WTC11 (cell line): ENCODE data around the gene SYNGR1. TPM values are rescaled to one million over a fixed set of nuclear protein-coding genes. Genes with fewer than 3 reads are reported as not detected.

Source experiments
- ATAC-seq: fragments of 200-7000 bp; cut with Tn5 transposase; 2 replicates; pipeline ENCODE4 v1.10.0; 2021; ENCODE audit warnings: mild to moderate bottlenecking, moderate library complexity
- CTCF ChIA-PET: fragments of 300-600 bp; sonication (Branson Sonifier 250); formaldehyde crosslinking; loops from one replicate; lab custom pipeline; 2021; ENCODE audit warnings: antibody characterized with exemption; lab: Charles Lee
- POLR2A ChIA-PET: fragments of 350-600 bp; sonication (Branson Sonifier 250); formaldehyde crosslinking; loops from one replicate; lab custom pipeline; 2021; ENCODE audit warnings: antibody characterized with exemption; lab: Charles Lee
- DNase-seq: peaks from one replicate; pipeline ENCODE4 v3.0.0; 2021; ENCODE audit warnings: low spot score
- H3K27ac Mint-ChIP-seq: 2 replicates; pipeline ENCODE4 v1.8.0; 2021; ENCODE audit warnings: mixed read lengths
- H3K27me3 Mint-ChIP-seq: 2 replicates; pipeline ENCODE4 v1.8.0; 2021; ENCODE audit warnings: low read depth, mild to moderate bottlenecking, moderate library complexity, mixed read lengths
- H3K36me3 Mint-ChIP-seq: 2 replicates; pipeline ENCODE4 v1.8.0; 2021; ENCODE audit warnings: mixed read lengths
- H3K4me1 Mint-ChIP-seq: 2 replicates; pipeline ENCODE4 v1.8.0; 2022; ENCODE audit warnings: mixed read lengths
- H3K4me3 Mint-ChIP-seq: 2 replicates; pipeline ENCODE4 v1.8.0; 2021; ENCODE audit warnings: mild to moderate bottlenecking, moderate library complexity, mixed read lengths
- H3K9me3 Mint-ChIP-seq: 2 replicates; pipeline ENCODE4 v1.8.0; 2021; ENCODE audit warnings: mixed read lengths
- AR ChIP-seq: fragments of 250-450 bp; sonication (Bioruptor Pico); IDR thresholded peaks from 2 replicates; pipeline ENCODE4 v1.9.0; 2021; ENCODE audit warnings: mild to moderate bottlenecking
- ARID4B ChIP-seq: sonication (generic); formaldehyde crosslinking; IDR thresholded peaks from 2 replicates; pipeline ENCODE4 v1.8.0; 2023; ENCODE audit warnings: missing genetic modification reagents, mild to moderate bottlenecking, borderline replicate concordance
- CDX4 ChIP-seq: fragments of 250-450 bp; sonication (Bioruptor Pico); IDR thresholded peaks from 2 replicates; pipeline ENCODE4 v1.9.0; 2021; ENCODE audit warnings: moderate library complexity, mild to moderate bottlenecking, inconsistent platforms, borderline replicate concordance
- ESRRA ChIP-seq: sonication (generic); formaldehyde crosslinking; IDR thresholded peaks from 2 replicates; pipeline ENCODE4 v1.8.1; 2022; ENCODE audit warnings: mild to moderate bottlenecking, missing genetic modification reagents, borderline replicate concordance
- FOXP1 ChIP-seq: sonication (generic); formaldehyde crosslinking; IDR thresholded peaks from 2 replicates; pipeline ENCODE4 v1.8.0; 2022; ENCODE audit warnings: missing genetic modification reagents, mild to moderate bottlenecking, moderate library complexity, borderline replicate concordance
- GRHL2 ChIP-seq: fragments of 250-450 bp; sonication (Bioruptor Pico); IDR thresholded peaks from 2 replicates; pipeline ENCODE4 v1.8.0; 2022; ENCODE audit warnings: mild to moderate bottlenecking, moderate library complexity; ENCODE audit not compliant: insufficient replicate concordance, severe bottlenecking
- HMGA2 ChIP-seq: fragments of 250-450 bp; sonication (Bioruptor Pico); IDR thresholded peaks from 2 replicates; pipeline ENCODE4 v1.4.0; 2021; ENCODE audit warnings: mild to moderate bottlenecking, moderate library complexity
- KAT7 ChIP-seq: sonication (generic); formaldehyde crosslinking; IDR thresholded peaks from 2 replicates; pipeline ENCODE4 v1.8.1; 2023; ENCODE audit warnings: missing genetic modification reagents, mild to moderate bottlenecking, borderline replicate concordance
- MYBL2 ChIP-seq: sonication (generic); formaldehyde crosslinking; IDR thresholded peaks from 2 replicates; pipeline ENCODE4 v1.8.1; 2023; ENCODE audit warnings: mild to moderate bottlenecking, moderate library complexity, missing genetic modification reagents
- NR2C2 ChIP-seq: sonication (generic); formaldehyde crosslinking; IDR thresholded peaks from 2 replicates; pipeline ENCODE4 v1.8.0; 2022; ENCODE audit warnings: mild to moderate bottlenecking, missing genetic modification reagents
- OVOL2 ChIP-seq: fragments of 250-450 bp; sonication (Bioruptor Pico); IDR thresholded peaks from 2 replicates; pipeline ENCODE4 v1.9.0; 2021; ENCODE audit warnings: mild to moderate bottlenecking, borderline replicate concordance
- PRRX2 ChIP-seq: fragments of 250-450 bp; sonication (Bioruptor Pico); IDR thresholded peaks from 2 replicates; pipeline ENCODE4 v1.8.0; 2021; ENCODE audit warnings: mild to moderate bottlenecking
- TCF7 ChIP-seq: sonication (generic); formaldehyde crosslinking; IDR thresholded peaks from 2 replicates; pipeline ENCODE4 v1.8.0; 2022; ENCODE audit warnings: mild to moderate bottlenecking, low read depth, missing genetic modification reagents, moderate library complexity
- TEAD1 ChIP-seq: sonication (generic); formaldehyde crosslinking; IDR thresholded peaks from 2 replicates; pipeline ENCODE4 v1.8.0; 2022; ENCODE audit warnings: mild to moderate bottlenecking, missing genetic modification reagents
- TP53 ChIP-seq: sonication (generic); formaldehyde crosslinking; IDR thresholded peaks from 2 replicates; pipeline ENCODE4 v1.8.1; 2023; ENCODE audit warnings: mild to moderate bottlenecking, missing genetic modification reagents
- ZNF138 ChIP-seq: sonication (generic); formaldehyde crosslinking; conservative IDR thresholded peaks from 2 replicates; pipeline ENCODE4 v1.8.1; 2022; ENCODE audit warnings: mild to moderate bottlenecking, moderate library complexity, missing genetic modification reagents
- ZNF219 ChIP-seq: sonication (generic); formaldehyde crosslinking; IDR thresholded peaks from 2 replicates; pipeline ENCODE4 v1.8.0; 2023; ENCODE audit warnings: missing genetic modification reagents, mild to moderate bottlenecking, borderline replicate concordance
- ZNF263 ChIP-seq: sonication (generic); formaldehyde crosslinking; IDR thresholded peaks from 2 replicates; pipeline ENCODE4 v1.8.1; 2022; ENCODE audit warnings: low read depth, mild to moderate bottlenecking, moderate library complexity, missing genetic modification reagents
- ZNF423 ChIP-seq: fragments of 250-450 bp; sonication (Bioruptor Pico); IDR thresholded peaks from 2 replicates; pipeline ENCODE4 v2.1.2; 2022; ENCODE audit warnings: mild to moderate bottlenecking, moderate library complexity
- ZNF532 ChIP-seq: fragments of 250-450 bp; sonication (Bioruptor Pico); IDR thresholded peaks from 2 replicates; pipeline ENCODE4 v1.9.0; 2021; ENCODE audit warnings: mild to moderate bottlenecking, borderline replicate concordance
- total RNA-seq: library from RNA; stranded (reverse); gene quantifications from 3 replicates; pipeline ENCODE4 v1.2.3, GENCODE V29; 2021

The SYNGR1 gene
- total RNA-seq, 1 experiment from 2014 or later: 35.3 TPM

- DNase-seq: no peak
- TF ChIP-seq ZNF219 (CRISPR knock-in tag) (no peak), OVOL2 (CRISPR knock-in tag) (no peak), NR2C2 (CRISPR knock-in tag) (no peak), TEAD1 (CRISPR knock-in tag) (no peak), PRRX2 (CRISPR knock-in tag) (no peak), ZNF423 (no peak), GRHL2 (CRISPR knock-in tag) (no peak), FOXP1 (CRISPR knock-in tag) (no peak), KAT7 (CRISPR knock-in tag) (no peak), HMGA2 (CRISPR knock-in tag) (no peak), TP53 (CRISPR knock-in tag) (no peak), ESRRA (no peak), TCF7 (no peak)
- ChIA-PET POLR2A (no interaction called here), CTCF (interaction anchor here (3.5 kb wide), 1 partner anchor 36 kb away, joined by 12 read pairs; no protein-coding TSS in a partner anchor)
- Mint-ChIP-seq H3K4me1 (peaks cover 35% of the 10 kb centered on the region), H3K27me3 (no peaks in the 10 kb centered on the region), H3K9me3 (peaks cover 5% of the 10 kb centered on the region; the same call in 1 of the 2 replicates), H3K36me3 (peaks cover 5% of the 10 kb centered on the region), H3K27ac (peak overlapping the region; percentile 70; the same call in 1 of the 2 replicates), H3K4me3 (no peak overlapping the region)
- ATAC-seq: no peak
Observed at GRCh38 chr22:39367035-39367434, 17.2 kb downstream of the SYNGR1 start.

- no peak for DNase-seq
- no peak overlapping the region for H3K4me3 Mint-ChIP-seq
- ATAC-seq: no peak
- H3K4me1 Mint-ChIP-seq: peaks cover 21% of the 10 kb centered on the region
- no peaks in the 10 kb centered on the region for H3K27me3 Mint-ChIP-seq
- POLR2A ChIA-PET: no interaction called here
- H3K27ac Mint-ChIP-seq: 0 out of 2 replicates have a peak overlapping the region, but pooled peaks have one; percentile 68
- peaks cover 5% of the 10 kb centered on the region for H3K36me3 Mint-ChIP-seq
- H3K9me3 Mint-ChIP-seq: peaks cover 5% of the 10 kb centered on the region; the same call in 1 of the 2 replicates
- CTCF ChIA-PET: interaction anchor here (0.6 to 1.5 kb wide), 6 partner anchors 12 to 160 kb away, joined by 3 to 6 read pairs (median 4); no protein-coding TSS in a partner anchor
- TF ChIP-seq ZNF423 (no peak), TCF7 (no peak), AR (CRISPR knock-in tag) (no peak), ZNF532 (no peak), OVOL2 (CRISPR knock-in tag) (no peak), KAT7 (CRISPR knock-in tag) (no peak)
Observed at GRCh38 chr22:39368461-39368911, 18.7 kb downstream of the SYNGR1 start.

GRCh38 chr22:39369186-39369585, 19.4 kb downstream of the SYNGR1 start:
- ChIA-PET POLR2A (no interaction called here), CTCF (interaction anchor here (1.0 to 1.5 kb wide), 6 partner anchors 25 to 160 kb away, joined by 3 to 6 read pairs (median 4); no protein-coding TSS in a partner anchor)
- H3K36me3 Mint-ChIP-seq: peaks cover 5% of the 10 kb centered on the region
- ATAC-seq (no peak), DNase-seq (no peak)
- no peak overlapping the region for H3K27ac Mint-ChIP-seq
- peaks cover 18% of the 10 kb centered on the region for H3K4me1 Mint-ChIP-seq
- H3K9me3 Mint-ChIP-seq: peaks cover 5% of the 10 kb centered on the region; the same call in 1 of the 2 replicates
- no peaks in the 10 kb centered on the region for H3K27me3 Mint-ChIP-seq
- H3K4me3 Mint-ChIP-seq: no peak overlapping the region
- no peak for TF ChIP-seq OVOL2 (CRISPR knock-in tag)
- no peak for TF ChIP-seq TEAD1 (CRISPR knock-in tag)
- no peak for TF ChIP-seq ZNF138 (CRISPR knock-in tag)
- TF ChIP-seq MYBL2 (CRISPR knock-in tag): no peak
- no peak for TF ChIP-seq ARID4B
- no peak for TF ChIP-seq TP53 (CRISPR knock-in tag)
- TF ChIP-seq CDX4 (CRISPR knock-in tag): no peak
- TF ChIP-seq ZNF263 (CRISPR knock-in tag): no peak
